ENCODE measurements around the gene FRMD7. TPM values are rescaled to one million over a fixed set of nuclear protein-coding genes. Genes with fewer than 3 reads are reported as not detected.
"Not testable (repeated sequence)": the region's sequence is repeated elsewhere in the genome, so short reads cannot be mapped to it uniquely, and the experiment has no call there.

FRMD7 gene
- total RNA-seq, 1 donor from 2014 or later: 0.41 TPM

GRCh38 chrX:132098704-132099103 lies 29.1 kb downstream of the FRMD7 start:
- DNase-seq (ENCODE audit: low spot score in 2 of 2); FAIRE-seq: not testable (repeated sequence)

DNA sequence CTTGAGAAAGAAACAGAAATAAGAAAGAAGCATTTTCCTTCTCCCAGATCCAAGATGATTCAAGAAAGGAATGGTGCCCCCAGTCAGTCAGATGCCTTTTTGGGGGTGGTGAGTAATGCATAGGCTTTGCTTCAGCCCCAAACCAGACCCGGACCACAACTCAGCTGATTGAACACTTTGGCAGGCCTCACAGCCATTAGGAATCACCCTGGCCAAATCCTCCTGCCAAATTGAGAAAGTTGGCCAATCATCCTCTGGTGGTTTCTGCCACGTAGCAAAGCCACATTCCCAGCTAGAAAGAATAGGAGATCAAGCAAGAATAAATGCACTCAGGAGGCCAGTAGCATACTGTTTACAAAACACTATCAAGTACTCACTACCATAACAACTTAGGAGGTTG lies 33.7 kb downstream of the FRMD7 start:
- FAIRE-seq (no peak), DNase-seq (ENCODE audit: low spot score in 2 of 2) (no peak)

GRCh38 chrX:132093239-132093860 lies 34.5 kb downstream of the FRMD7 start:
- DNase-seq (ENCODE audit: low spot score in 2 of 2) (no peak), FAIRE-seq (no peak)

DNA sequence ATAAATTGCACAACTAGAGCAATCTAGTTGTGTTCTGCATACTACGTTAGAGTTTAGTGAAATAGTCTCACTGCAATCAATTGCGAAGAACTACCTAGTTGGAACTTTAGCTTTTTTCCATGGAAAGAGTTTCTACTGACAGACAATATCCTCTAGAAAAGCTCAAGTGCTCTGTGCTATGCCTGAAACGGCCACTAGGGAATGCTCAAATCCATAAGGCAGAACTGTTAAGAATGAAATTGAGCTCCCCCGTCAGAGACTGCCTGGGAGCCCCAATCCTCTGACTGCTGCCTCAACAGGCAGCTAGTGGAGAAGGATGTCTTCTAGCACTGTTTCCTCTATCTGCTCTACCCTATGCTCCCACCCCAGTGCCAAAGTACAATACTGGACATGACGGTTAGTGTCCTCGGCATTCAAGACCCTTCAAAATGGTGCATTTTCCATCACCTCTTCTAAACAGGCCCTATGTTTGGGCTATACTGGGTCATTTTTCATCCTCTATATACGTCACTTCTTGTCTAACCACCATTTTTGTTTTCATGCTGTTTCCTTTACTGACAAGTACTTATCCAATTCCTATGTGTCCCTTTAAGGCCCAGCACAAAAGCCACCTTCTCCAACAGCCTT lies 35.3 kb downstream of the FRMD7 start:
- FAIRE-seq: no peak
- peak; percentile 4 for DNase-seq (ENCODE audit: low spot score in 2 of 2)

- DNase-seq (ENCODE audit: low spot score in 2 of 2): no peak
- FAIRE-seq: no peak
These were observed 37.2 kb downstream of the FRMD7 start for GRCh38 chrX:132090403-132091159.

DNA sequence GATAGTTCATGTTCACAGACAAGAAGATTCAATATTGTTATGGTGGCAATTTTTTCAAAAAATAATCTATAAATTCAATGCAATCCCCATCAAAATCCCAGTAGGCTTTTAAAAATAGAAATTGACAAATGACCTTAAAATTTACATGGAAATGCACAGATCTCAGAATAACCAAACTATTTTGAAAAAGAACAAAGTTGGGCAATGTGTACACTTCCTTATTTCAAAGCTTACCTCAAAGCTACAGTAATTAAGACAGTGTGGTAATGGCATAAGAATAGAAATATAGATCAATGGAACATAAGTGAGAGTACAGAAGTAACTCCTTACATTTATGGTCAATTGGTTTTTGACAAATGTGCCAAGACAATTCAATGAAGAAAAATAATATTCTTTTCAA lies 39.0 kb downstream of the FRMD7 start:
- no peak for FAIRE-seq
- no peak for DNase-seq (ENCODE audit: low spot score in 2 of 2)

GRCh38 chrX:132086672-132087071 lies 41.1 kb downstream of the FRMD7 start:
- FAIRE-seq (no peak), DNase-seq (ENCODE audit: low spot score in 2 of 2) (no peak)

DNA sequence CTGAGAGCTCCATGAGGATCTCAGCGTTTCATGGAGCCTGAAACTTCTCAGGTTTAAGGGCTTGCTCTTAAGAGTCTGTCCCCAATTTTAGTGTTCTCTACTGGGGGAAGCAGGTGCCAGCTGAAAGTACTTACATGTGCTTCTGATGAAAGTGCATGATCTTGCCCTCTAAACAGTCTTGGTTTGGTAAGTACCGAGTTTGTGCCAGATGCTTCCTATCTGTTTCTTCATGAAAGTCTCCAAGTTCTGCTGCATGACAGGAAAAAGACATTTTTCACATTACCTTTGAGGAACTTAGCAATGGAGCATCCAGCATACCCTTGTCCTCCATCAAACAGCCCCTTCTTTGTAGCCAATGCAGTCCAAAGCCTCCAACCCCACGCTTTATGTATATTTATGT lies 42.0 kb downstream of the FRMD7 start:
- no peak for DNase-seq (ENCODE audit: low spot score in 2 of 2)
- no peak for FAIRE-seq

DNA sequence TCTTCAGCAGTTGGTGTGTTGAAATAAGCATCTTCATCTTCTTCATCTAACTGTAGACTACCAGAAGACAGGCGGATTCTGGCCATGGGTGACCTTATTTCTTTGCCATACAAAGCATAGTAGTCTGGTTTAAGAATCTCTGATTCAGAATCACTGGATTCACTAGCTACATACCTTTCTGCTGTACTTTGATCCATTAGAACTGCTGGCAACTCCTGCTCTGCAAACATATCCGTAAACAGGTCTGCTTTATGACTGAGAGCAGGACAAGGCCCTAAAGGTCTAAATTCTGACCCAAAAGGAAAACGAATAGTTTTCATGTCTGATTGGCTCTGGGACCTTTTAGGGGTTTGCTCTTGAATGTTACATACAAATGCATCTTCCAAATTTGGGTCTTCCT lies 49.9 kb downstream of the FRMD7 start:
- FAIRE-seq (no peak), DNase-seq (ENCODE audit: low spot score in 2 of 2) (no peak)

DNA sequence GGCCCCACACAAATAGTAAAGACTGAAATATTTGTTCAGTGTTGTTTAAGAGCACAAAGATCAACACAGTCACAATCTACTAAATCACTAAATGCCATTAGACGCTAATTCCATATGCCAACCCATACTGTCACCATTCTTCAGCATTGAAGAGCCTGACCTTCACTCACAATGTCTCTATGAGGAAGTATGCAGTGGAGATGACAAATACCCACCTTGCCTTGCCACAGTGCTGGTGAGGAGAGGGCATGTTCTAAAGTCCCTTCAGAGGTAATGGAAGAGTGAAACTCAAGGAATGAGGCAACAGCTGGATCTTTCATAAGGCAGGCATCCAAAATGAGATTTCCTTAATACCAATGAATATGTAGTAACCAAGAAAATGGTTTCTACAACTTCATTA lies 50.4 kb downstream of the FRMD7 start:
- DNase-seq (ENCODE audit: low spot score in 2 of 2) (no peak), FAIRE-seq (no peak)

DNA sequence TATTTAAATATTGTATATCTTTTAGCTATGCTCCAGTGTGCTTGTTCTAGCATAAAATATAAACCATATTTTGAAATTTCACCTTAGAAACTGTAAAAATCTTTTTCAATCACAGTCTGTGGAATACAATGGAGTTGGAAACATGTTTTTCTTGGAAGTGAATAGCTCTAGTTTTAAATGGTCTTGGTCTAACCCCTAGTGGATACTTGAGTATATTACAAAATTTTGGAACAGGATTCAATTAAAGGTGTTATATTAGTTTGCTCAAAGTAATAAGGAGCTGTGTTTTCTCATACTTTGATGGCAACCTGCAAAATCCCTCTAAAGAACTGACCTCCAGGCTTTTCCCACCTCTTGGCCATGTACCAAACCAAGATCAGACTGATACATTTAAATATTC lies 56.6 kb downstream of the FRMD7 start:
- FAIRE-seq (peak; percentile 44), DNase-seq (ENCODE audit: low spot score in 2 of 2) (no peak)

GRCh38 chrX:132068405-132068804 lies 59.4 kb downstream of the FRMD7 start:
- DNase-seq (ENCODE audit: low spot score in 2 of 2) (no peak), FAIRE-seq (no peak)

DNA sequence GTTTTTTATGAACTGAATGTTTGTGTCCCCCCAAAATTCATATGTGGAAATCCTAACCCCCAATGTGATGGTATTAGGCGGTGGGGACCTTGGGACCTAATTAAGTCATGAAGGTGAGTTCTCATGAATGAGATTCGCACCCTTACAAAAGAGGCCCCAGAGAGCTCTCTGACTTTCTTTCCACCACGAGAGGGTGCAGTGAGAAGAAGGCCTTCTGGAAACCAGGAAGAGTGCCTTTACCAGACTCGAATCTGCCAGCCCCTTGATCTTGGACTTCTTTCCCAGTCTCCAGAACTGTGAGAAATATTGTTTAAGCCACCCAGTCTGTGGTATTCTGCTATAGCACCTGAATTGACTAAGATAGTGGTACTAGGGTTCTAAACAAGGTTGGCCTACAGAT lies 64.0 kb downstream of the FRMD7 start:
- FAIRE-seq (no peak), DNase-seq (ENCODE audit: low spot score in 2 of 2) (no peak)

- FAIRE-seq (no peak), DNase-seq (ENCODE audit: low spot score in 2 of 2) (no peak)
These were observed 64.5 kb downstream of the FRMD7 start for GRCh38 chrX:132063334-132063733.

DNA sequence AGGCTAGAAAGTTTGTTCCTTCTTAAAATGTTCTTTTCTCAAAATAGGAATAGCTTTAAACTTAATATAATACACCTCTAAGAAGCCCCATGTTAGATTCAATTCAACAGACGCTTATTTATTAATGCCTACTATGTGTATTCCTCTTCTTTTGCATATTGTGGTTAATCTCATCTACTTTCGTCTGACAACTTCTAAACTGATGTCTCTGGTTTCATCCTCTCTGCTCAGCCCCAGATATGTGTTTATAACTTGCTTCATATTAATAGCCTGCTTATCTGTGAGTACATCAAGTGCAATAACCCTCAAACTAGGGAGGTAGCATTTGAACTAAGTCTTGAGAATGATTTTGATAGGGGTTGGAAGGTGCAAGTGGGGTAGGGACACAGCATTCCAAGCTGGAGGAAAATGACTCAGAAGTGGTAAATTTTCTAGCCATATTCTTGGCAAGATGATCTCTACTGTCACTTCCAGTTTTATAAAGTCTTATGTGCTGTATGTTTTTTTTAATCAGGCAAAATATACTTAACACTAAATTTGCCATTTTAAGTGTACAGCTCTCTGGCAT lies 67.8 kb downstream of the FRMD7 start:
- DNase-seq (ENCODE audit: low spot score in 2 of 2): no peak
- no peak for FAIRE-seq

DNA sequence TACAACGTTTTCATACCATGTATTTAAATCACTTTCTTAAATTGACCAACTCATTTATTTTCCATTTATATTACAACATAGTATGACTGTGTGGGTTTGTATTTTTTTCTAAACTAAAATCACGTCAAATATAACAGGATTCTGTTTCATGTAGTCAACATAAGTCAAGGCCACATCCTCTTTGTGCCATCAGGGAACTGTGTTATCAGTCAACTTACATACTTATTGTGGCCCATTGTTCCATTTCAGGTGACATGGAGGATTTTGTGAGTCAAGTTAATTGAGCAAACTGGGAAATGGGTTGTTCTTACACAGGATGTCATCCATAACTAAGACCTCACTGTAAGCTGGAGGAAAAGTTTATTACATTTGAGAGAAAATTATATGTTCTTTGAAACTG lies 68.8 kb downstream of the FRMD7 start:
- FAIRE-seq (no peak), DNase-seq (ENCODE audit: low spot score in 2 of 2) (no peak)

GRCh38 chrX:132058050-132058449 lies 69.8 kb downstream of the FRMD7 start:
- FAIRE-seq (no peak), DNase-seq (ENCODE audit: low spot score in 2 of 2) (no peak)

- FAIRE-seq; DNase-seq (ENCODE audit: low spot score in 2 of 2): not testable (repeated sequence)
These were observed 76.0 kb downstream of the FRMD7 start for GRCh38 chrX:132051778-132052177.

DNA sequence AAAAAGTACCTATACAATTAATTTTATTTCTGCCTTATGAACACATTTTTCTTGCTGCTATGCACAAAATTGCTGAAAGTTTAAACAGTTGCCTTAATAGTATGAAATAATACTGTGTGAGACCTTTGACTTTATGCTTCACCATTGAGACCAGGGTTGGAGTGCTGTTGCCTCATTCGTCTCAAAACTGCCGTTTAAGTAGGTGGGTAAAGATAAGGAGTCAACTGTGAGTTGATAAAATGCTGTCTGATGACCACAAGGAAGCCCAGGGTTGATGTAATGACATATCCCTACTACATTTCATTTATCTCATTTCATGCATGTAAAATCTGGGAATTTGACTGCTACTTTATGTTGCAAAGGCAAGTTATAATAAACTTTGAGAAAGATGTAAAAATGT lies 81.3 kb downstream of the FRMD7 start:
- FAIRE-seq (no peak), DNase-seq (ENCODE audit: low spot score in 2 of 2) (no peak)

GRCh38 chrX:132045456-132045855 lies 82.4 kb downstream of the FRMD7 start:
- FAIRE-seq: no peak
- no peak for DNase-seq (ENCODE audit: low spot score in 2 of 2)

DNA sequence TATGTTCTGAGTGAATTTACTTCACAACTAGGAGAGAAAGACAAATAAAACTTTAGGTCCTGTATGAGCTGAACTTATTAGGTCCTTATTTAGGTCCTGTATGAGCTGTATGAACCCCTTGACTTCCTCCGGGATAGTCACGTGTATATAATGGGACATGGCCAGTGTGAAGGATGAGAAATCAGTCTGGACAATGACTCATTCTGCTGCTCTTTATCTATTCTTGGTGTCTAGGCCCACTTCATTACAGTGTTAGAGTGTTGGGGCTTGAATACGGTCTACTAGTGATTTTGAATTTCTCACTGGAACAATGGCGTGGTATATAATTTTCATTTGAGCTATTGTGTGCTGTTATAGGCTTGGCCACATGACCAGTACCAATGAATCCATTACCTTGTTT lies 82.9 kb downstream of the FRMD7 start:
- FAIRE-seq: no peak
- DNase-seq (ENCODE audit: low spot score in 2 of 2): no peak

GRCh38 chrX:132043977-132044376 lies 83.8 kb downstream of the FRMD7 start:
- FAIRE-seq: no peak
- DNase-seq (ENCODE audit: low spot score in 2 of 2): no peak

All from frontal cortex (tissue), 4 donors.